Measurements from ENCODE around the gene SERINC1.

SERINC1 gene

GRCh38 chr6:122445274-122445673 lies 26.3 kb downstream of the SERINC1 start:
- intact Hi-C loops (cut with DNase I) = no loop called here
- DNase-seq = no peak

- no peak for DNase-seq
- intact Hi-C loops (cut with DNase I) = no loop called here
Measured at GRCh38 chr6:122438975-122439374, 32.6 kb downstream of the SERINC1 start.

- DNase-seq = no peak
- intact Hi-C loops (cut with DNase I) = no loop called here
Measured at GRCh38 chr6:122432816-122433215, 38.8 kb downstream of the SERINC1 start.

GRCh38 chr6:122431780-122432179 lies 39.8 kb downstream of the SERINC1 start:
- intact Hi-C loops (cut with DNase I) = no loop called here
- DNase-seq = no peak

GRCh38 chr6:122429323-122429722 lies 42.3 kb downstream of the SERINC1 start:
- intact Hi-C loops (cut with DNase I) = no loop called here
- no peak for DNase-seq

- intact Hi-C loops (cut with DNase I) = no loop called here
Measured at GRCh38 chr6:122428781-122429180, 42.8 kb downstream of the SERINC1 start.

GRCh38 chr6:122426597-122426996 lies 45.0 kb downstream of the SERINC1 start:
- no peak for DNase-seq
- intact Hi-C loops (cut with DNase I) = no loop called here

More at GRCh38 chr6:122428781-122429180, 42.8 kb downstream of the SERINC1 start:
- DNase-seq = no peak

GRCh38 chr6:122423734-122424133 lies 47.9 kb downstream of the SERINC1 start:
- intact Hi-C loops (cut with DNase I) = no loop called here
- DNase-seq = no peak

- DNase-seq = no peak
- intact Hi-C loops (cut with DNase I) = no loop called here
Measured at GRCh38 chr6:122422614-122423267, 48.9 kb downstream of the SERINC1 start.

- no peak for DNase-seq
- intact Hi-C loops (cut with DNase I) = no loop called here
Measured at GRCh38 chr6:122422003-122422402, 49.6 kb downstream of the SERINC1 start.

GRCh38 chr6:122416825-122417224 lies 54.8 kb downstream of the SERINC1 start:
- DNase-seq = no peak
- intact Hi-C loops (cut with DNase I) = no loop called here

- no peak for DNase-seq
- intact Hi-C loops (cut with DNase I) = no loop called here
Measured at GRCh38 chr6:122412001-122412400, 59.6 kb downstream of the SERINC1 start.

GRCh38 chr6:122408702-122409458 lies 62.7 kb downstream of the SERINC1 start:
- DNase-seq = no peak
- intact Hi-C loops (cut with DNase I) = no loop called here

GRCh38 chr6:122408240-122408639 lies 63.4 kb downstream of the SERINC1 start:
- intact Hi-C loops (cut with DNase I) = no loop called here
- DNase-seq = no peak

- no peak for DNase-seq
- intact Hi-C loops (cut with DNase I) = no loop called here
Measured at GRCh38 chr6:122407712-122408111, 63.9 kb downstream of the SERINC1 start.

GRCh38 chr6:122406187-122406586 lies 65.4 kb downstream of the SERINC1 start:
- DNase-seq = no peak
- intact Hi-C loops (cut with DNase I) = no loop called here

- intact Hi-C loops (cut with DNase I) = no loop called here
- no peak for DNase-seq
Measured at GRCh38 chr6:122405417-122405816, 66.2 kb downstream of the SERINC1 start.

GRCh38 chr6:122404444-122404843 lies 67.2 kb downstream of the SERINC1 start:
- intact Hi-C loops (cut with DNase I) = no loop called here
- no peak for DNase-seq

- DNase-seq = no peak
- intact Hi-C loops (cut with DNase I) = no loop called here
Measured at GRCh38 chr6:122401104-122401503, 70.5 kb downstream of the SERINC1 start.

GRCh38 chr6:122400462-122401089 lies 71.0 kb downstream of the SERINC1 start:
- DNase-seq = no peak
- intact Hi-C loops (cut with DNase I) = no loop called here

GRCh38 chr6:122400121-122400450 lies 71.5 kb downstream of the SERINC1 start:
- peak in 2 of 10 donors; percentile 12 to 22 for DNase-seq
- intact Hi-C loops (cut with DNase I) = no loop called here
